T-cell (primary cell): ENCODE data around the gene DNASE2. TPM values are rescaled to one million over a fixed set of nuclear protein-coding genes. Genes with fewer than 3 reads are reported as not detected.

Experiments used
- ATAC-seq, 4 experiments: fragments of 200-7000 bp in 3 of 4; fragments of 150-1000 bp in 1 of 4; cut with Tn5 transposase; replicated peaks in 1 of 4; 1 replicate in 3 of 4; 2 replicates in 1 of 4; pipeline ENCODE4 v1.10.0; 2021; ENCODE audit warnings: moderate library complexity in 3 of 4, mild to moderate bottlenecking in 2 of 4, moderate number of reproducible peaks in 1 of 4
- CTCF ChIA-PET, 2 donors: fragments of 300-600 bp; sonication (Branson Sonifier 250); formaldehyde crosslinking; loops; one replicate each; lab custom pipeline; 2022; ENCODE audit warnings: antibody characterized with exemption in 2 of 2; lab: Charles Lee
- POLR2A ChIA-PET, 2 donors: fragments of 300-600 bp; sonication (Branson Sonifier 250); formaldehyde crosslinking; loops; one replicate each; lab custom pipeline; 2022; ENCODE audit warnings: antibody characterized with exemption in 2 of 2; lab: Charles Lee
- DNase-seq, 35 experiments: peaks; one replicate each; pipeline versions ENCODE4 v3.0.0 to v3.0.0-alpha.2; 2013 to 2023
- H3K27ac ChIP-seq: one replicate; pipeline ENCODE4 v1.5.1; 2013; ENCODE audit warnings: low read length
- H3K27me3 ChIP-seq, 2 experiments: replicated peaks in 1 of 2; 1 replicate in 1 of 2; 2 replicates in 1 of 2; pipeline versions ENCODE4 v1.6.1 to v1.7.0; 2013; ENCODE audit warnings: low read length in 1 of 2, mixed read lengths in 1 of 2; ENCODE audit not compliant: control insufficient read depth in 2 of 2, insufficient read depth in 2 of 2; ENCODE audit errors: extremely low read depth in 1 of 2
- H3K36me3 ChIP-seq, 2 donors: 1 replicate in 1 of 2; 2 replicates in 1 of 2; pipeline versions ENCODE4 v1.6.1 to v1.7.0; 2013; ENCODE audit warnings: low read length in 1 of 2; ENCODE audit not compliant: control insufficient read depth in 2 of 2, insufficient read depth in 1 of 2; ENCODE audit errors: extremely low read depth in 1 of 2
- H3K4me1 ChIP-seq, 2 experiments: 1 replicate in 1 of 2; 2 replicates in 1 of 2; pipeline versions ENCODE4 v1.6.1 to v1.7.0; 2013; ENCODE audit warnings: low read length in 2 of 2, mixed read lengths in 1 of 2; ENCODE audit not compliant: insufficient read depth in 2 of 2, control insufficient read depth in 1 of 2; ENCODE audit errors: extremely low read depth in 1 of 2
- H3K4me3 ChIP-seq, 2 donors: 1 replicate in 1 of 2; 2 replicates in 1 of 2; pipeline versions ENCODE4 v1.5.1 to v1.7.0; 2013; ENCODE audit warnings: mild to moderate bottlenecking in 2 of 2, low read length in 1 of 2, moderate library complexity in 1 of 2; ENCODE audit not compliant: control insufficient read depth in 1 of 2; ENCODE audit errors: extremely low read depth in 1 of 2
- H3K9me3 ChIP-seq: 2 replicates; pipeline ENCODE4 v1.7.0; 2013
- H3K27ac Mint-ChIP-seq, 2 donors: one replicate each; pipeline ENCODE4 v1.8.0; 2020 to 2021; ENCODE audit warnings: mild to moderate bottlenecking in 2 of 2, mixed read lengths in 2 of 2
- H3K27me3 Mint-ChIP-seq, 2 donors: one replicate each; pipeline ENCODE4 v1.8.0; 2021 to 2022; ENCODE audit warnings: mixed read lengths in 2 of 2
- H3K36me3 Mint-ChIP-seq: one replicate; pipeline ENCODE4 v1.8.0; 2021; ENCODE audit warnings: mixed read lengths
- H3K4me1 Mint-ChIP-seq, 3 donors: one replicate each; pipeline ENCODE4 v1.8.0; 2020 to 2022; ENCODE audit warnings: mixed read lengths in 3 of 3, mild to moderate bottlenecking in 1 of 3
- H3K4me3 Mint-ChIP-seq, 3 donors: one replicate each; pipeline ENCODE4 v1.8.0; 2020 to 2022; ENCODE audit warnings: mild to moderate bottlenecking in 3 of 3, mixed read lengths in 3 of 3, moderate library complexity in 3 of 3
- H3K9me3 Mint-ChIP-seq, 3 donors: one replicate each; pipeline ENCODE4 v1.8.0; 2020 to 2022; ENCODE audit warnings: mixed read lengths in 3 of 3
- WGBS: methylation state at CpG from one replicate; pipeline ENCODE4 v1.1.5; 2013; ENCODE audit warnings: missing lambda C conversion rate; ENCODE audit not compliant: insufficient coverage; 5-methylcytosine and 5-hydroxymethylcytosine counted together
- total RNA-seq, 35 experiments: library from RNA in 6 of 35; stranded (reverse) in 6 of 35; fragments of 120-200 nt in 1 of 35; gene quantifications; one replicate each; pipeline versions ENCODE4 v1.2.1 to v1.2.4 and lab custom pipeline; 2013 to 2026

DNASE2 gene
- total RNA-seq, 5 donors from 2014 or later (not counting 1 experiment from before 2014, with no cell fraction given): 13.4 to 32.1 (median 26.5) TPM

DNA sequence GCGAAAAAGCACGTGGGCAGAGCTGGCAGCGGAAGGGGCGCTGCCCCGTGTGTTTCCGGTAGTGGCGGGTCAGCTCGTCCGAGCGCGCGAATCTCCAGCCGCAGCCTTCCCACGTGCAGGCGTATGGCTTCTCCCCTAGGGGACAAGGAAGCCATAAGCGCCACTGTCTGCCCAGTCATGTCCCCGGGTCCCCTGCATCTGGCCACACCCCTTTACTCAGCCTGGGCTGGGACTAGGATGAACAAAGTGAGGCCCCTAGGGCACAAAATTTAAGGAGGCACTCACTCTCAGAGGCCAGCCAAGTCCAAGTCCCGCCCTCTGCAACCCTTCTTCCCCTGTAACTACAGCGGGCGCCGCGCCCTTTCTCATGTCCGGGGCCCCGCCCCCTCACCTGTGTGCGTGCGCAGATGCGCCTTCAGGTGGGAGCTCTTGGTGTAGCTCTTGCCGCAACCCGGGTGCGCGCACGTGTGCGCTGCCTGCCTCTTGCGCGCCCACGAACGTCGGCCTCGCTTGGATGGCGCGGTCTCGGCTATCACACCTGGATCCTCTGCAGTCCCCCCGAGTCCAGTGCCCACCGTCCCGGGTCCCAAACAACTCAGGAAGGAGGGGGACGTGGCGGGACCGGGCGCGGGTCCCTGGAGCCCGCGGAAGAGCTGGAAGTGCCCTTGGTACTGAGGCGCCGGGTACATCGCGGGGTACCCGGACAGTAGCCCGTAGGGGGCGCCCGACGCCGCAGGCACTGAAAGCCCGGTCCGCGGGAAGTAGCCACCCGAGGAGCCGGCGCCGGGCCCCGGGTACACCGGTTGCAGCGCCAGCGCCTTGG, 3.9 kb upstream of the DNASE2 start:
- DNase-seq (peak; percentile 73 to 91 (median 85)), ATAC-seq (peak; percentile 72 to 78 (median 75))
- H3K27me3 ChIP-seq: peaks cover 0 to 8% of the 10 kb centered on the region in 2 experiments
- peak overlapping the region; percentile 35 to 64 for H3K4me3 ChIP-seq
- peak overlapping the region; percentile 83 to 84 for H3K27ac Mint-ChIP-seq
- under 1% methylated on average over 73 of the region's 73 CpGs for WGBS
- no peaks in the 10 kb centered on the region for H3K36me3 Mint-ChIP-seq
- no peaks in the 10 kb centered on the region for H3K9me3 ChIP-seq
- H3K4me1 ChIP-seq: peaks cover 3 to 36% of the 10 kb centered on the region in 2 experiments
- ChIA-PET POLR2A (interaction anchor here (0.5 to 0.7 kb wide), 3 partner anchors 28 to 130 kb away, joined by 3 to 12 read pairs (median 5); no protein-coding TSS in a partner anchor), CTCF (interaction anchor here in 1 of 2 donors (0.6 to 1.6 kb wide), 12 partner anchors 9 to 109 kb away, joined by 3 to 19 read pairs (median 4); partner anchors contain the start of genes CALR, FARSA and SYCE2)
- peak overlapping the region; percentile 80 to 86 (median 85) for H3K4me3 Mint-ChIP-seq
- H3K36me3 ChIP-seq: peaks cover 0 to 2% of the 10 kb centered on the region in 2 donors
- peak overlapping the region; percentile 55 for H3K27ac ChIP-seq
- peaks cover 25 to 33% (median 26%) of the 10 kb centered on the region in 3 donors for H3K4me1 Mint-ChIP-seq
- no peaks in the 10 kb centered on the region for H3K9me3 Mint-ChIP-seq
- peaks cover 0 to 2% of the 10 kb centered on the region in 2 donors for H3K27me3 Mint-ChIP-seq

DNA sequence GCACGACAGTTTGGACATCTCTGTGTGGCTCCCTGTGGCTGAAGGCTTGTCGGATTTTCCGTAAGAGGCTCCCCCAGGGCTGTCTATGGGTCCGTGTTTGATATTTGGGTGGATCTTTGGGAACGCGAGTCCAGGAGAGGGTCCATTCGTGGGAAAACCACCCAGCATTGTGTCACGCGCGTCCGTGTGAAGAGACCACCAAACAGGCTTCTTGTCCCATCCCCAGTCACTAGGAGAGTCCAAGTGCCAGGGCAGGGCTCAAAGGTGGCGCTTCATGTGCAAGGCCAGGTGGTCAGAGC, 3.3 kb upstream of the DNASE2 start:
- POLR2A ChIA-PET: interaction anchor here (0.5 to 0.7 kb wide), 2 partner anchors 28 to 129 kb away, joined by 3 to 12 read pairs; no protein-coding TSS in a partner anchor
- Mint-ChIP-seq H3K9me3 (no peaks in the 10 kb centered on the region), H3K4me1 (peaks cover 28 to 35% (median 31%) of the 10 kb centered on the region in 3 donors), H3K36me3 (no peaks in the 10 kb centered on the region), H3K4me3 (peak overlapping the region in 1 of 3 donors; percentile 80), H3K27ac (no peak overlapping the region), H3K27me3 (peaks cover 0 to 2% of the 10 kb centered on the region in 2 donors)
- no peak overlapping the region for H3K27ac ChIP-seq
- peaks cover 0 to 8% of the 10 kb centered on the region in 2 experiments for H3K27me3 ChIP-seq
- DNase-seq: no peak
- WGBS: 66% methylated on average over 9 of the region's 12 CpGs
- peaks cover 3 to 39% of the 10 kb centered on the region in 2 experiments for H3K4me1 ChIP-seq
- no peaks in the 10 kb centered on the region for H3K9me3 ChIP-seq
- H3K36me3 ChIP-seq: peaks cover 0 to 3% of the 10 kb centered on the region in 2 donors
- CTCF ChIA-PET: interaction anchor here in 1 of 2 donors (0.6 to 1.6 kb wide), 11 partner anchors 9 to 109 kb away, joined by 3 to 19 read pairs (median 5); partner anchors contain the start of genes CALR, FARSA and SYCE2
- peak overlapping the region; percentile 35 to 64 for H3K4me3 ChIP-seq
- no peak for ATAC-seq

DNA sequence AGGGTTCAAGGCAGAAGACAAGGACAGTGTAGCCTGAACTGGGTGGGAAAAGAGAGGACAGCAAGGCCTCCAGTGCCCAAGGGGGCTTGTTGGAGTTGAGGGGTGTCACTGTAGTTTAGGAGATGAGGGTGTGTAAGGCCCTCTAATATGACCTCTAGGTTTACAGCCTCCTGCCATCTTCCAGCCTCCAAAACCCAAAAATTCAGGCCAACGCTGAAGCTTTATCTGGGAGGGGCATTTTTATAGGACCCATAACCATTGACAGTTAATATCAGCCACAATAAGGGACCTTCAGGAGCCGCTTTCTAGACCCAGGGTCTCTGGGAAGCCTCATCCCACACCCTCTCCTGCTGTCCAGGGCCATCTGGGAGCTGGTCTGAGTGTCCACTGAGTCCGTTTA, 3.0 kb upstream of the DNASE2 start:
- Mint-ChIP-seq H3K36me3 (no peaks in the 10 kb centered on the region), H3K27ac (no peak overlapping the region), H3K9me3 (no peaks in the 10 kb centered on the region), H3K4me3 (peak overlapping the region in 2 of 3 donors; percentile 17 to 80), H3K4me1 (peaks cover 31 to 37% (median 32%) of the 10 kb centered on the region in 3 donors), H3K27me3 (peaks cover 0 to 2% of the 10 kb centered on the region in 2 donors)
- H3K9me3 ChIP-seq: no peaks in the 10 kb centered on the region
- H3K27ac ChIP-seq: no peak overlapping the region
- H3K36me3 ChIP-seq: peaks cover 0 to 3% of the 10 kb centered on the region in 2 donors
- H3K4me1 ChIP-seq: peaks cover 3 to 42% of the 10 kb centered on the region in 2 experiments
- peaks cover 0 to 8% of the 10 kb centered on the region in 2 experiments for H3K27me3 ChIP-seq
- 100% methylated on average over 3 of the region's 3 CpGs for WGBS
- ChIA-PET POLR2A (no interaction called here), CTCF (interaction anchor here in 1 of 2 donors (1.2 to 1.6 kb wide), 2 partner anchors 30 to 82 kb away, joined by 4 to 19 read pairs; no protein-coding TSS in a partner anchor)
- ATAC-seq (no peak), DNase-seq (no peak)
- H3K4me3 ChIP-seq: no peak overlapping the region

DNA sequence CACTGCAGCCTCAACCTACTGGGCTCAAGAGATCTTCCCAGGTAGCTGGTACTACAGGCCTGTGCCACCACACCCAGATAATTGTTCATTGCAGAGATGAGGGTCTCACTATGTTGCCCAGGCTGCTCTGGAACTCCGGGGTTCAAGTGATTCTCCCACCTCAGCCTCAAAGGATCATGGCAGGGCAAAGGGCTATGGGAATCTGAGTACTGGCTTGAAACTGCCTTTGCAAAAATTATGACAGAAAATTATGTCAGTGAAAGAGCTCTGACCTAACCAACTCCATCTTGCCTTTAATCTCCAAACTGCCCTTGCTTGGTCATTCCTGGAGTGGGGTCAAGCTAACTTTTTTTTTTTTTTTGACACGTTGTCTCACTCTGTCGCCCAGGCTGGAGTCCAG, 1.3 kb upstream of the DNASE2 start:
- peak overlapping the region; percentile 68 to 86 (median 74) for H3K4me3 Mint-ChIP-seq
- Histone ChIP-seq H3K9me3 (no peaks in the 10 kb centered on the region), H3K27ac (no peak overlapping the region), H3K4me3 (no peak overlapping the region), H3K36me3 (peaks cover 10 to 12% of the 10 kb centered on the region in 2 donors), H3K27me3 (peaks cover 0 to 8% of the 10 kb centered on the region in 2 experiments), H3K4me1 (peaks cover 3 to 42% of the 10 kb centered on the region in 2 experiments)
- ATAC-seq: no peak
- DNase-seq: no peak
- H3K36me3 Mint-ChIP-seq: peaks cover 8% of the 10 kb centered on the region
- POLR2A ChIA-PET: interaction anchor here (0.6 to 0.8 kb wide), 2 partner anchors 8 to 9 kb away, joined by 4 to 5 read pairs; partner anchors contain the start of gene GCDH (in 1 of the 2)
- H3K27ac Mint-ChIP-seq: peak overlapping the region; percentile 63 to 82
- peaks cover 32 to 39% (median 33%) of the 10 kb centered on the region in 3 donors for H3K4me1 Mint-ChIP-seq
- WGBS: 100% methylated on average over 1 of the region's 3 CpGs
- CTCF ChIA-PET: interaction anchor here (0.6 to 1.2 kb wide), 2 partner anchors 9 to 79 kb away, joined by 3 to 12 read pairs; no protein-coding TSS in a partner anchor
- peaks cover 0 to 2% of the 10 kb centered on the region in 2 donors for H3K27me3 Mint-ChIP-seq
- H3K9me3 Mint-ChIP-seq: no peaks in the 10 kb centered on the region

DNA sequence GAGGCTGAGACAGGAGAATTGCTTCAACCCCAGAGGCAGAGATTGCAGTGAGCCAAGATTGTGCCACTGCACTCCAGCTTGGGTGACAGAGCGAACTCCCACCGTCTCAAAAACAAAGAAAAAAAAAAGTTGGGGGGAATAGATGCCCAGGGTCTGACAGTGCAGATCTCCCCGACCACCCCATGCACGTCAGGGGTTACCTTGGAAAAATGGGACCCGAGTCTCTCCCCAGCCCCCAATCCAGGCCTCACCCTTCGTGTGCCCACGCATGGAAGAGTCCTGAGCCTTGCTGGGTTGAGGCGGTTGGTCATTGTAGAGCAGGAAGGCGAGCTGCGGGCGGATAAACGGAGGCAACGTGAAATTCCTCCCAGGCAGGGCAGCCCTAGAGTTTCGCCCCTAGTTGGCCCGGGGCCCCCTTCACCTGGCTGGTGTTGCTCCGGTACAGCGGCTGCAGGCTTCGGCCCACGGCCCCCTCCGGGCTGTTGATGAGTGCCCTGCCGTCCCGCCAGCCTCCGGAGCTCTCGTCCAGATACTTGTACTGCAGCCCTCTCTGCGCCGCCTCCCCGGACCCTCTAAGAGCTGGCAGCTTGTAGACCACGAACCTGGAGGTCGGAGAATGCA, 588 bp downstream of the DNASE2 start:
- Histone ChIP-seq H3K4me1 (peaks cover 3 to 34% of the 10 kb centered on the region in 2 experiments), H3K9me3 (no peaks in the 10 kb centered on the region), H3K27ac (peak overlapping the region; percentile 43), H3K36me3 (peaks cover 10 to 27% of the 10 kb centered on the region in 2 donors), H3K27me3 (peaks cover 0 to 8% of the 10 kb centered on the region in 2 experiments), H3K4me3 (peak overlapping the region; percentile 51 to 80)
- Mint-ChIP-seq H3K36me3 (peaks cover 14% of the 10 kb centered on the region), H3K4me1 (peaks cover 27 to 35% (median 29%) of the 10 kb centered on the region in 3 donors), H3K27ac (peak overlapping the region; percentile 30 to 84), H3K9me3 (no peaks in the 10 kb centered on the region), H3K27me3 (peaks cover 0 to 2% of the 10 kb centered on the region in 2 donors), H3K4me3 (peak overlapping the region; percentile 74 to 90 (median 86))
- ATAC-seq: peak; percentile 1 to 14 (median 10)
- CTCF ChIA-PET: interaction anchor here (0.6 to 0.7 kb wide), 5 partner anchors 11 to 1286 kb away, joined by 4 to 9 read pairs (median 5); no protein-coding TSS in a partner anchor
- peak in 1 of 35 experiments; percentile 24 for DNase-seq
- POLR2A ChIA-PET: interaction anchor here in 1 of 2 donors (0.6 kb wide), 1 partner anchor 16 kb away, joined by 3 read pairs; no protein-coding TSS in a partner anchor
- 13% methylated on average over 17 of the region's 29 CpGs for WGBS
